Transverse colon (tissue), 3 donors: ENCODE measurements around the gene ZBTB26.

Experiments used
- EP300 ChIP-seq: sonication (generic); formaldehyde crosslinking; IDR thresholded peaks from one replicate; pipeline ENCODE4 v1.6.1; 2017; ENCODE audit warnings: antibody characterized with exemption, low read depth
- TF ChIP-seq, protein P1 (sequence below), 5 experiments: fragments of 200-600 bp in 3 of 5; fragments of 450-650 bp in 2 of 5; sonication (generic) in 3 of 5; IDR thresholded peaks; 1 replicate in 2 of 5; 2 replicates in 3 of 5; pipeline ENCODE4 v1.5.1; 2016 to 2017; ENCODE audit warnings: antibody characterized with exemption in 5 of 5, inconsistent platforms in 3 of 5, mild to moderate bottlenecking in 2 of 5, moderate library complexity in 1 of 5

- TF ChIP-seq, protein P1, sequence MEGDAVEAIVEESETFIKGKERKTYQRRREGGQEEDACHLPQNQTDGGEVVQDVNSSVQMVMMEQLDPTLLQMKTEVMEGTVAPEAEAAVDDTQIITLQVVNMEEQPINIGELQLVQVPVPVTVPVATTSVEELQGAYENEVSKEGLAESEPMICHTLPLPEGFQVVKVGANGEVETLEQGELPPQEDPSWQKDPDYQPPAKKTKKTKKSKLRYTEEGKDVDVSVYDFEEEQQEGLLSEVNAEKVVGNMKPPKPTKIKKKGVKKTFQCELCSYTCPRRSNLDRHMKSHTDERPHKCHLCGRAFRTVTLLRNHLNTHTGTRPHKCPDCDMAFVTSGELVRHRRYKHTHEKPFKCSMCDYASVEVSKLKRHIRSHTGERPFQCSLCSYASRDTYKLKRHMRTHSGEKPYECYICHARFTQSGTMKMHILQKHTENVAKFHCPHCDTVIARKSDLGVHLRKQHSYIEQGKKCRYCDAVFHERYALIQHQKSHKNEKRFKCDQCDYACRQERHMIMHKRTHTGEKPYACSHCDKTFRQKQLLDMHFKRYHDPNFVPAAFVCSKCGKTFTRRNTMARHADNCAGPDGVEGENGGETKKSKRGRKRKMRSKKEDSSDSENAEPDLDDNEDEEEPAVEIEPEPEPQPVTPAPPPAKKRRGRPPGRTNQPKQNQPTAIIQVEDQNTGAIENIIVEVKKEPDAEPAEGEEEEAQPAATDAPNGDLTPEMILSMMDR (IDR thresholded peaks at IDR 0.05): no peak
- no peak for TF ChIP-seq EP300
Observed at GRCh38 chr9:122875523-122875922, 55.8 kb downstream of the ZBTB26 start.
